ENCODE results near the gene ZNF701. TPM values are rescaled to one million over a fixed set of nuclear protein-coding genes. Genes with fewer than 3 reads are reported as not detected.
"Not testable (repeated sequence)": the region's sequence is repeated elsewhere in the genome, so short reads cannot be mapped to it uniquely, and the experiment has no call there.

The ZNF701 gene
- total RNA-seq, 2 donors from 2014 or later: 12.7 to 13.6 TPM

GRCh38 chr19:52601974-52602366 is 31.9 kb downstream of the ZNF701 start:
- peak in 1 of 2 donors; percentile 27 for TF ChIP-seq CTCF (IDR thresholded peaks at IDR 0.05)
- not testable (repeated sequence) for H3K36me3 ChIP-seq; H3K27me3 ChIP-seq; DNase-seq (ENCODE audit: low spot score); H3K9me3 ChIP-seq; H3K4me1 ChIP-seq
- peak overlapping the region; percentile 71 to 81 for H3K27ac ChIP-seq
- peak overlapping the region; percentile 62 to 67 for H3K4me3 ChIP-seq

- Histone ChIP-seq H3K27me3 (no peaks in the 10 kb centered on the region), H3K9me3 (no peaks in the 10 kb centered on the region), H3K4me1 (peaks cover 0 to 10% of the 10 kb centered on the region in 2 donors), H3K4me3 (no peak overlapping the region), H3K36me3 (no peaks in the 10 kb centered on the region), H3K27ac (peak overlapping the region; percentile 56 to 81)
- no peak for DNase-seq (ENCODE audit: low spot score)
- TF ChIP-seq CTCF (IDR thresholded peaks at IDR 0.05): no peak
Observed at GRCh38 chr19:52602941-52603340, 32.9 kb downstream of the ZNF701 start.

- Histone ChIP-seq H3K4me3 (no peak overlapping the region), H3K36me3 (no peaks in the 10 kb centered on the region), H3K4me1 (peaks cover 0 to 10% of the 10 kb centered on the region in 2 donors), H3K27ac (peak overlapping the region; percentile 19 to 56), H3K27me3 (no peaks in the 10 kb centered on the region), H3K9me3 (no peaks in the 10 kb centered on the region)
- TF ChIP-seq CTCF (IDR thresholded peaks at IDR 0.05): no peak
- DNase-seq (ENCODE audit: low spot score): no peak
Observed at GRCh38 chr19:52603558-52604207, 33.6 kb downstream of the ZNF701 start.

- Histone ChIP-seq H3K4me1 (no peaks in the 10 kb centered on the region), H3K4me3 (no peak overlapping the region), H3K9me3 (peaks cover 0 to 15% of the 10 kb centered on the region in 2 donors), H3K36me3 (peaks cover 42% of the 10 kb centered on the region), H3K27ac (no peak overlapping the region), H3K27me3 (no peaks in the 10 kb centered on the region)
- no peak for TF ChIP-seq CTCF (IDR thresholded peaks at IDR 0.05)
- DNase-seq (ENCODE audit: low spot score): no peak
Observed at GRCh38 chr19:52613299-52613906, 43.3 kb downstream of the ZNF701 start.

- Histone ChIP-seq H3K27me3 (no peaks in the 10 kb centered on the region), H3K4me3 (no peak overlapping the region), H3K27ac (no peak overlapping the region), H3K36me3 (peaks cover 30% of the 10 kb centered on the region), H3K9me3 (no peaks in the 10 kb centered on the region), H3K4me1 (no peaks in the 10 kb centered on the region)
- TF ChIP-seq CTCF (IDR thresholded peaks at IDR 0.05): no peak
- no peak for DNase-seq (ENCODE audit: low spot score)
Observed at GRCh38 chr19:52621376-52621775, 51.3 kb downstream of the ZNF701 start.

All from right atrium auricular region (tissue), 2 donors.